Measurements from ENCODE around the gene CNTLN.

GRCh38 chr9:17131494-17131893 is 3.3 kb upstream of the CNTLN start:
- TF ChIP-seq CTCF (IDR thresholded peaks at IDR 0.05; ENCODE audit: poor library complexity) = no peak
- TF ChIP-seq EZH2 (IDR thresholded peaks at IDR 0.05; ENCODE audit: borderline replicate concordance) = no peak

All from hepatocyte (in vitro differentiated cells).